ENCODE measurements around the gene FAM120A.
"Not testable (repeated sequence)": the region's sequence is repeated elsewhere in the genome, so short reads cannot be mapped to it uniquely, and the experiment has no call there.

GRCh38 chr9:93512170-93512812 lies 60.8 kb downstream of the FAM120A start:
- not testable (repeated sequence) for TF ChIP-seq POLR2A, CTCF (IDR thresholded peaks at IDR 0.05)

Data from adrenal gland (tissue), 5 donors.